ENCODE results near the gene RASA3.

DNA sequence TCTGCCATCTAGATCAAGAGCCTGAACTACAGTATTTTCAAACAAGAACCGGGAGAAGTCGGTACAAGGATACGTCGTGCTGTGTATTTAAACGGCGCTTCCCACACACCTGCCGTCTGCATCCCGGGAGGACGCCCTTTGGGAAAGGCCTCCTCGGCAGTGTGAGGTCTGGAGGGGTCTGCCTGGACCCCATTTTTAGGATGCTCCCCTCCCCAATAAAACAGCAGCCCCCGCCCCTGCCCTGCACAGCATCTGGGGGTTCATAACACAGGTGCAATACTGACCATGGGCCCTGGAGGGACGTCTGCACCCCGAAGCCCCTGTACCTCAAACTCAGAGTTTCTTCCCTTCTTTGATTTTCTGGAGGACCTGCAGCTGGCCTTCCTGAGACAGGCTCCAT is 154.4 kb downstream of the RASA3 start:
- TF ChIP-seq CTCF (IDR thresholded peaks at IDR 0.05) (no peak), POLR2A (IDR thresholded peaks at IDR 0.05; ENCODE audit: low read depth) (no peak)

Measured in esophagus muscularis mucosa (tissue), 3 donors.